SK-N-SH (cell line): ENCODE data around the gene SSUH2. TPM values are rescaled to one million over a fixed set of nuclear protein-coding genes. Genes with fewer than 3 reads are reported as not detected.

Experiments
- CTCF ChIA-PET: fragments of 300-600, 350-600 bp; formaldehyde crosslinking; extraction: SDS; loops from one replicate; lab custom pipeline; 2021; lab: Yijun Ruan, JAX
- POLR2A ChIA-PET: fragments of 350-600 bp; sonication (Branson Sonifier 250); formaldehyde crosslinking; extraction: SDS; loops from one replicate; lab custom pipeline; 2020; ENCODE audit warnings: antibody characterized with exemption, inconsistent platforms; lab: Yijun Ruan, JAX
- DNase-seq: peaks from one replicate; pipeline ENCODE4 v3.0.0; 2012
- H2AFZ ChIP-seq: fragments of 200-600 bp; sonication (generic); 2 replicates; pipeline ENCODE4 v1.8.1; 2016; ENCODE audit warnings: antibody characterized with exemption, mild to moderate bottlenecking, low read depth
- H3F3A ChIP-seq: fragments of 200-600 bp; sonication (generic); replicated peaks from 2 replicates; pipeline ENCODE3; 2016; ENCODE audit warnings: antibody characterized with exemption, mild to moderate bottlenecking; ENCODE audit not compliant: insufficient read depth
- H3K27ac ChIP-seq, 2 experiments: fragments of 200-500 bp in 1 of 2; fragments of 200-600 bp in 1 of 2; sonication (Bioruptor generic) in 1 of 2; sonication (generic), shearing (Covaris generic) in 1 of 2; 2 replicates each; pipeline versions ENCODE4 v1.5.1 to v1.6.1; 2014 to 2016; ENCODE audit warnings: low read depth in 2 of 2, inconsistent platforms in 1 of 2, low read length in 1 of 2, mild to moderate bottlenecking in 1 of 2, mixed read lengths in 1 of 2
- H3K27me3 ChIP-seq: fragments of 200-600 bp; sonication (generic), shearing (Covaris generic); 2 replicates; pipeline ENCODE4 v1.6.1; 2016; ENCODE audit warnings: mixed run types; ENCODE audit not compliant: insufficient read depth
- H3K36me3 ChIP-seq, 2 experiments: fragments of 200-500 bp in 1 of 2; fragments of 200-600 bp in 1 of 2; sonication (Bioruptor generic) in 1 of 2; sonication (generic) in 1 of 2; replicated peaks in 1 of 2; 2 replicates each; pipeline versions ENCODE3 to v1.5.1; 2014 to 2016; ENCODE audit warnings: low read length in 1 of 2, mild to moderate bottlenecking in 1 of 2; ENCODE audit not compliant: insufficient read depth in 2 of 2, control insufficient read depth in 1 of 2
- H3K4me1 ChIP-seq, 2 experiments: fragments of 200-500 bp in 1 of 2; fragments of 200-600 bp in 1 of 2; sonication (Bioruptor generic) in 1 of 2; sonication (generic), shearing (Covaris generic) in 1 of 2; 2 replicates each; pipeline versions ENCODE4 v1.5.1 to v1.6.1; 2014 to 2016; ENCODE audit warnings: low read depth in 1 of 2, low read length in 1 of 2, mixed run types in 1 of 2; ENCODE audit not compliant: insufficient read depth in 2 of 2, control insufficient read depth in 1 of 2
- H3K4me2 ChIP-seq: fragments of 200-600 bp; sonication (generic), shearing (Covaris generic); 2 replicates; pipeline ENCODE4 v1.6.1; 2017; ENCODE audit warnings: mixed run types
- H3K4me3 ChIP-seq, 2 experiments: fragments of 200-500 bp in 1 of 2; fragments of 200-600 bp in 1 of 2; sonication (Bioruptor generic) in 1 of 2; sonication (generic), shearing (Covaris generic) in 1 of 2; 2 replicates each; pipeline versions ENCODE4 v1.5.1 to v1.8.1; 2014 to 2016; ENCODE audit warnings: low read depth in 2 of 2, inconsistent platforms in 1 of 2, low read length in 1 of 2, mild to moderate bottlenecking in 1 of 2, mixed read lengths in 1 of 2, moderate library complexity in 1 of 2
- H3K79me2 ChIP-seq: fragments of 200-600 bp; sonication (generic); 2 replicates; pipeline ENCODE4 v1.8.1; 2017; ENCODE audit warnings: mild to moderate bottlenecking; ENCODE audit not compliant: insufficient read depth
- H3K9ac ChIP-seq: fragments of 200-600 bp; sonication (generic); 2 replicates; pipeline ENCODE4 v1.6.1; 2017; ENCODE audit warnings: mixed run types
- H3K9me2 ChIP-seq: fragments of 200-600 bp; sonication (generic); 2 replicates; pipeline ENCODE4 v1.6.1; 2017; ENCODE audit warnings: mixed run types
- H3K9me3 ChIP-seq: fragments of 200-600 bp; sonication (generic); 2 replicates; pipeline ENCODE4 v1.6.1; 2017; ENCODE audit warnings: mixed run types, mild to moderate bottlenecking, moderate library complexity
- H4K20me1 ChIP-seq: fragments of 200-600 bp; sonication (generic); 2 replicates; pipeline ENCODE4 v1.6.1; 2017; ENCODE audit warnings: mild to moderate bottlenecking, mixed run types; ENCODE audit not compliant: insufficient read depth
- CHD2 ChIP-seq: fragments of 150-350 bp; IDR thresholded peaks from 2 replicates; pipeline ENCODE4 v1.6.1; 2018; ENCODE audit warnings: low read length; ENCODE audit not compliant: partially characterized antibody
- EP300 ChIP-seq, 2 experiments: IDR thresholded peaks; 2 replicates each; pipeline versions ENCODE4 v1.4.0 to v1.6.1; 2012; ENCODE audit warnings: borderline replicate concordance in 1 of 2, low read depth in 1 of 2, low read length in 1 of 2
- EZH2phosphoT487 ChIP-seq: fragments of 200-600 bp; sonication (generic); IDR thresholded peaks from 2 replicates; pipeline ENCODE4 v1.6.1; 2017; ENCODE audit warnings: low read depth, mixed run types, mild to moderate bottlenecking, antibody characterized with exemption, moderate library complexity, borderline replicate concordance
- FOXJ3 ChIP-seq: sonication (generic); formaldehyde crosslinking; IDR thresholded peaks from 2 replicates; pipeline ENCODE4 v1.5.1; 2020; ENCODE audit warnings: mild to moderate bottlenecking, missing genetic modification reagents
- GABPA ChIP-seq: IDR thresholded peaks from 2 replicates; pipeline ENCODE4 v1.4.0; 2012; ENCODE audit warnings: low read depth, mild to moderate bottlenecking
- IRF3 ChIP-seq: fragments of 150-350 bp; IDR thresholded peaks from 2 replicates; pipeline ENCODE4 v1.6.1; 2016; ENCODE audit warnings: mild to moderate bottlenecking, low read depth, low read length
- JUND ChIP-seq: IDR thresholded peaks from 2 replicates; pipeline ENCODE4 v1.4.0; 2012
- MEF2A ChIP-seq: IDR thresholded peaks from 2 replicates; pipeline ENCODE4 v1.4.0; 2012; ENCODE audit warnings: low read depth, borderline replicate concordance
- MXI1 ChIP-seq: IDR thresholded peaks from 2 replicates; pipeline ENCODE4 v1.6.1; 2012; ENCODE audit warnings: mild to moderate bottlenecking, low read depth, low read length, improper control_type of control experiment
- NFIC ChIP-seq: IDR thresholded peaks from 2 replicates; pipeline ENCODE4 v1.4.0; 2012; ENCODE audit warnings: borderline replicate concordance
- POLR2AphosphoS5 ChIP-seq: IDR thresholded peaks from 2 replicates; pipeline ENCODE4 v1.6.1; 2012; ENCODE audit warnings: low read depth, low read length
- RAD21 ChIP-seq: IDR thresholded peaks from 2 replicates; pipeline ENCODE4 v1.6.1; 2012; ENCODE audit warnings: mild to moderate bottlenecking, low read length
- RCOR1 ChIP-seq: fragments of 150-350 bp; IDR thresholded peaks from 2 replicates; pipeline ENCODE4 v1.6.1; 2017; ENCODE audit warnings: antibody characterized with exemption, low read length
- RFX5 ChIP-seq: IDR thresholded peaks from 2 replicates; pipeline ENCODE4 v1.6.1; 2012; ENCODE audit warnings: mild to moderate bottlenecking, improper control_type of control experiment, low read length
- SIN3A ChIP-seq: IDR thresholded peaks from 2 replicates; pipeline ENCODE4 v1.6.1; 2012; ENCODE audit warnings: low read depth, mild to moderate bottlenecking, low read length, moderate library complexity, borderline replicate concordance
- TAF1 ChIP-seq: IDR thresholded peaks from 2 replicates; pipeline ENCODE4 v1.6.1; 2012; ENCODE audit warnings: low read depth, mild to moderate bottlenecking, low read length, moderate library complexity, borderline replicate concordance
- TEAD4 ChIP-seq: IDR thresholded peaks from 2 replicates; pipeline ENCODE4 v1.4.0; 2012; ENCODE audit warnings: mild to moderate bottlenecking, borderline replicate concordance; ENCODE audit not compliant: insufficient read depth
- YY1 ChIP-seq: IDR thresholded peaks from 2 replicates; pipeline ENCODE4 v1.4.0; 2012; ENCODE audit warnings: low read depth, mild to moderate bottlenecking
- WGBS: methylation state at CpG from one replicate; pipeline ENCODE4 v1.1.6; 2017; ENCODE audit warnings: low lambda C conversion rate; 5-methylcytosine and 5-hydroxymethylcytosine counted together
- polyA plus RNA-seq, 3 experiments: library from polyadenylated mRNA; depleted of rRNA; stranded (reverse); fragments of >200 nt; gene quantifications; 2 replicates each; pipeline ENCODE4 v1.2.3, GENCODE V29; 2012
- TF ChIP-seq, protein P1 (sequence below): IDR thresholded peaks from 2 replicates; pipeline ENCODE4 v1.4.0; 2012; ENCODE audit warnings: low read depth, borderline replicate concordance
- TF ChIP-seq, protein P2 (sequence below): IDR thresholded peaks from 2 replicates; pipeline ENCODE4 v1.6.1; 2012; ENCODE audit warnings: mild to moderate bottlenecking, low read depth, low read length, moderate library complexity

SSUH2 gene
- polyA plus RNA-seq, 1 of the 3 experiments (the other 2 are of a cell fraction): 0.18 TPM

- ChIA-PET POLR2A (no interaction called here), CTCF (interaction anchor here (0.7 to 1.5 kb wide), 8 partner anchors 16 to 182 kb away, joined by 3 to 5 read pairs (median 3); no protein-coding TSS in a partner anchor)
Observed at GRCh38 chr3:8623741-8624140, 20.9 kb downstream of the SSUH2 start.

More at GRCh38 chr3:8623741-8624140, 20.9 kb downstream of the SSUH2 start:
- H3K36me3 ChIP-seq: no peaks in the 10 kb centered on the region
- no peak overlapping the region for H2AFZ ChIP-seq
- H3K4me2 ChIP-seq: no peak overlapping the region
- H3K4me3 ChIP-seq: no peak overlapping the region
- H3K9ac ChIP-seq: no peak overlapping the region
- no peak for DNase-seq
- H3K9me2 ChIP-seq: no peaks in the 10 kb centered on the region
- no peaks in the 10 kb centered on the region for H3K9me3 ChIP-seq
- 64% methylated on average over 13 of the region's 14 CpGs for whole genome bisulfite sequencing
- H3K79me2 ChIP-seq: no peaks in the 10 kb centered on the region
- H4K20me1 ChIP-seq: no peaks in the 10 kb centered on the region
- TF ChIP-seq JUND (no peak), CHD2 (no peak), RFX5 (no peak), RCOR1 (no peak), TEAD4 (no peak), NFIC (no peak), FOXJ3 (no peak), IRF3 (no peak), YY1 (no peak), EP300 (IDR thresholded peaks at IDR 0.05; ENCODE audit: borderline replicate concordance in 1 of 2, low read depth in 1 of 2, low read length in 1 of 2) (no peak), TAF1 (no peak), MXI1 (no peak), POLR2AphosphoS5 (no peak), SIN3A (no peak), RAD21 (no peak), EZH2phosphoT487 (no peak), MEF2A (no peak), GABPA (no peak)
- TF ChIP-seq, protein P1, sequence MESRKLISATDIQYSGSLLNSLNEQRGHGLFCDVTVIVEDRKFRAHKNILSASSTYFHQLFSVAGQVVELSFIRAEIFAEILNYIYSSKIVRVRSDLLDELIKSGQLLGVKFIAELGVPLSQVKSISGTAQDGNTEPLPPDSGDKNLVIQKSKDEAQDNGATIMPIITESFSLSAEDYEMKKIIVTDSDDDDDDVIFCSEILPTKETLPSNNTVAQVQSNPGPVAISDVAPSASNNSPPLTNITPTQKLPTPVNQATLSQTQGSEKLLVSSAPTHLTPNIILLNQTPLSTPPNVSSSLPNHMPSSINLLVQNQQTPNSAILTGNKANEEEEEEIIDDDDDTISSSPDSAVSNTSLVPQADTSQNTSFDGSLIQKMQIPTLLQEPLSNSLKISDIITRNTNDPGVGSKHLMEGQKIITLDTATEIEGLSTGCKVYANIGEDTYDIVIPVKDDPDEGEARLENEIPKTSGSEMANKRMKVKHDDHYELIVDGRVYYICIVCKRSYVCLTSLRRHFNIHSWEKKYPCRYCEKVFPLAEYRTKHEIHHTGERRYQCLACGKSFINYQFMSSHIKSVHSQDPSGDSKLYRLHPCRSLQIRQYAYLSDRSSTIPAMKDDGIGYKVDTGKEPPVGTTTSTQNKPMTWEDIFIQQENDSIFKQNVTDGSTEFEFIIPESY: no peak
- TF ChIP-seq, protein P2, sequence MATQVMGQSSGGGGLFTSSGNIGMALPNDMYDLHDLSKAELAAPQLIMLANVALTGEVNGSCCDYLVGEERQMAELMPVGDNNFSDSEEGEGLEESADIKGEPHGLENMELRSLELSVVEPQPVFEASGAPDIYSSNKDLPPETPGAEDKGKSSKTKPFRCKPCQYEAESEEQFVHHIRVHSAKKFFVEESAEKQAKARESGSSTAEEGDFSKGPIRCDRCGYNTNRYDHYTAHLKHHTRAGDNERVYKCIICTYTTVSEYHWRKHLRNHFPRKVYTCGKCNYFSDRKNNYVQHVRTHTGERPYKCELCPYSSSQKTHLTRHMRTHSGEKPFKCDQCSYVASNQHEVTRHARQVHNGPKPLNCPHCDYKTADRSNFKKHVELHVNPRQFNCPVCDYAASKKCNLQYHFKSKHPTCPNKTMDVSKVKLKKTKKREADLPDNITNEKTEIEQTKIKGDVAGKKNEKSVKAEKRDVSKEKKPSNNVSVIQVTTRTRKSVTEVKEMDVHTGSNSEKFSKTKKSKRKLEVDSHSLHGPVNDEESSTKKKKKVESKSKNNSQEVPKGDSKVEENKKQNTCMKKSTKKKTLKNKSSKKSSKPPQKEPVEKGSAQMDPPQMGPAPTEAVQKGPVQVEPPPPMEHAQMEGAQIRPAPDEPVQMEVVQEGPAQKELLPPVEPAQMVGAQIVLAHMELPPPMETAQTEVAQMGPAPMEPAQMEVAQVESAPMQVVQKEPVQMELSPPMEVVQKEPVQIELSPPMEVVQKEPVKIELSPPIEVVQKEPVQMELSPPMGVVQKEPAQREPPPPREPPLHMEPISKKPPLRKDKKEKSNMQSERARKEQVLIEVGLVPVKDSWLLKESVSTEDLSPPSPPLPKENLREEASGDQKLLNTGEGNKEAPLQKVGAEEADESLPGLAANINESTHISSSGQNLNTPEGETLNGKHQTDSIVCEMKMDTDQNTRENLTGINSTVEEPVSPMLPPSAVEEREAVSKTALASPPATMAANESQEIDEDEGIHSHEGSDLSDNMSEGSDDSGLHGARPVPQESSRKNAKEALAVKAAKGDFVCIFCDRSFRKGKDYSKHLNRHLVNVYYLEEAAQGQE: no peak
- H3F3A ChIP-seq: peaks cover 5% of the 10 kb centered on the region
- H3K27ac ChIP-seq: peak overlapping the region in 1 of 2 experiments; percentile 68; a peak in 1 of 4 replicates
- no peaks in the 10 kb centered on the region for H3K27me3 ChIP-seq
- peaks cover 0 to 26% of the 10 kb centered on the region in 2 experiments; a peak in 1 of 4 replicates for H3K4me1 ChIP-seq
